Measurements from ENCODE around the gene MAP3K4. TPM values are rescaled to one million over a fixed set of nuclear protein-coding genes. Genes with fewer than 3 reads are reported as not detected.
"Not testable (repeated sequence)": the region's sequence is repeated elsewhere in the genome, so short reads cannot be mapped to it uniquely, and the experiment has no call there.

MAP3K4 gene
- total RNA-seq, 1 donor from 2014 or later = 26.5 TPM

- no peak for DNase-seq
These were observed 99.6 kb downstream of the MAP3K4 start for GRCh38 chr6:161091151-161091550.

GRCh38 chr6:161091972-161092701, 100.6 kb downstream of the MAP3K4 start:
- DNase-seq = no peak

GRCh38 chr6:161094955-161095354, 103.4 kb downstream of the MAP3K4 start:
- DNase-seq = peak; percentile 10

- no peak for DNase-seq
These were observed 104.3 kb downstream of the MAP3K4 start for GRCh38 chr6:161095916-161096315.

- DNase-seq = no peak
These were observed 108.5 kb downstream of the MAP3K4 start for GRCh38 chr6:161100072-161100471.

- DNase-seq = peak; percentile 37
These were observed 109.9 kb downstream of the MAP3K4 start for GRCh38 chr6:161101517-161101916.

GRCh38 chr6:161103475-161103874, 111.9 kb downstream of the MAP3K4 start:
- no peak for DNase-seq

- DNase-seq = no peak
These were observed 113.4 kb downstream of the MAP3K4 start for GRCh38 chr6:161104966-161105365.

GRCh38 chr6:161105408-161105807, 113.8 kb downstream of the MAP3K4 start:
- no peak for DNase-seq

GRCh38 chr6:161107779-161108730, 116.5 kb downstream of the MAP3K4 start:
- DNase-seq = no peak

GRCh38 chr6:161108916-161109315, 117.3 kb downstream of the MAP3K4 start:
- no peak for DNase-seq

- no peak for DNase-seq
These were observed 117.8 kb downstream of the MAP3K4 start for GRCh38 chr6:161109366-161109765.

GRCh38 chr6:161110028-161110779, 118.6 kb downstream of the MAP3K4 start:
- no peak for DNase-seq

- DNase-seq = no peak
These were observed 119.7 kb downstream of the MAP3K4 start for GRCh38 chr6:161111261-161111660.

- no peak for DNase-seq
These were observed 123.9 kb downstream of the MAP3K4 start for GRCh38 chr6:161115468-161115867.

- DNase-seq = no peak
These were observed 125.0 kb downstream of the MAP3K4 start for GRCh38 chr6:161116554-161116953.

GRCh38 chr6:161117308-161117707, 125.7 kb downstream of the MAP3K4 start:
- DNase-seq = no peak

- DNase-seq = no peak
These were observed 126.4 kb downstream of the MAP3K4 start for GRCh38 chr6:161117942-161118341.

- not testable (repeated sequence) for DNase-seq
These were observed 131.8 kb downstream of the MAP3K4 start for GRCh38 chr6:161123319-161123718.

GRCh38 chr6:161125591-161125990, 134.0 kb downstream of the MAP3K4 start:
- no peak for DNase-seq

GRCh38 chr6:161127071-161127740, 135.6 kb downstream of the MAP3K4 start:
- DNase-seq = no peak

GRCh38 chr6:161128230-161128629, 136.7 kb downstream of the MAP3K4 start:
- DNase-seq = no peak
